ENCODE results near the gene CPLANE1. TPM values are rescaled to one million over a fixed set of nuclear protein-coding genes. Genes with fewer than 3 reads are reported as not detected.
A peak's percentile ranks its signal among the peaks of the same experiment; 100 is the strongest.

The CPLANE1 gene
- total and polyA plus RNA-seq, 2 donors (not counting 3 experiments of a cell fraction or from before 2014, with no cell fraction given), result 4.6 to 21.5 TPM

GRCh38 chr5:37248421-37248969 is 681 bp downstream of the CPLANE1 start:
- CTCF ChIA-PET, result interaction anchor here (1.0 to 1.2 kb wide), 2 partner anchors 15 to 42 kb away, joined by 3 to 4 read pairs; no protein-coding TSS in a partner anchor
- TF ChIP-seq POLR2A (IDR thresholded peaks at IDR 0.05; ENCODE audit: low read depth, low read length) (no peak), JUN (IDR thresholded peaks at IDR 0.05; ENCODE audit: borderline replicate concordance, insufficient read depth, insufficient read length, low read depth) (no peak), POLR2AphosphoS5 (IDR thresholded peaks at IDR 0.05; ENCODE audit: insufficient read depth, low read depth, low read length) (no peak), EZH2 (IDR thresholded peaks at IDR 0.05; ENCODE audit: borderline replicate concordance, low read depth, low read length, severe bottlenecking) (no peak), FOS (IDR thresholded peaks at IDR 0.05; ENCODE audit: borderline replicate concordance, insufficient read depth, low read length) (no peak), CTCF (IDR thresholded peaks at IDR 0.05; ENCODE audit: extremely low read depth in 1 of 2, insufficient read depth in 1 of 2, low read depth in 1 of 2, low read length in 2 of 2) (no peak), MAX (IDR thresholded peaks at IDR 0.05; ENCODE audit: insufficient read depth, insufficient read length) (no peak), MYC (IDR thresholded peaks at IDR 0.05; ENCODE audit: low read depth, low read length) (no peak), GATA2 (IDR thresholded peaks at IDR 0.05; ENCODE audit: insufficient read depth, insufficient read length, low read depth, low read length) (no peak)
- dilution Hi-C loops (cut with MboI; ENCODE audit: extremely low pct_ligation_motif_present, low sequenced_read_pairs), result no loop called here

More at GRCh38 chr5:37248421-37248969, 681 bp downstream of the CPLANE1 start:
- Histone ChIP-seq H3K4me3 (replicated peaks in 1 of 3; ENCODE audit: insufficient read depth in 1 of 3, low read depth in 1 of 3, low read length in 3 of 3) (peak overlapping the region; percentile 96 to 97 (median 96)), H3K27me3 (ENCODE audit: control insufficient read depth in 2 of 2, insufficient read depth in 2 of 2, low read length in 2 of 2) (no peaks in the 10 kb centered on the region), H3K27ac (ENCODE audit: insufficient read depth, low read depth, low read length) (peak overlapping the region; percentile 85), H4K20me1 (replicated peaks; ENCODE audit: control insufficient read depth, extremely low read depth, insufficient read depth, low read length) (no peaks in the 10 kb centered on the region), H3K9me1 (replicated peaks; ENCODE audit: control insufficient read depth, extremely low read depth, insufficient read depth, low read length) (no peaks in the 10 kb centered on the region), H2AFZ (ENCODE audit: low read depth, low read length) (peak overlapping the region; percentile 83), H3K79me2 (ENCODE audit: control insufficient read depth, insufficient read depth, low read length) (no peaks in the 10 kb centered on the region), H3K4me2 (ENCODE audit: insufficient read depth, low read length) (peak overlapping the region; percentile 97), H3K4me1 (ENCODE audit: control insufficient read depth, extremely low read depth, insufficient read depth, low read length) (peaks cover 6% of the 10 kb centered on the region), H3K36me3 (ENCODE audit: control insufficient read depth in 2 of 2, extremely low read depth in 1 of 2, insufficient read depth in 2 of 2, low read length in 2 of 2) (no peaks in the 10 kb centered on the region), H3K9ac (replicated peaks; ENCODE audit: extremely low read depth, insufficient read depth, low read length) (peak overlapping the region; percentile 93), H3K9me3 (replicated peaks; ENCODE audit: control insufficient read depth, insufficient read depth, low read length) (no peaks in the 10 kb centered on the region)
- FAIRE-seq (no peak), DNase-seq (ENCODE audit: low read depth, low spot score) (no peak)
- POLR2A ChIA-PET, result no interaction called here
- TSS peak; percentile 50 for BruUV-seq (replicated peaks)
- intact Hi-C loops (cut with micrococcal nuclease), result loop anchor here (5.0 kb wide), 3 partner anchors 124 to 506 kb away; partner anchors contain the start of genes NIPBL and NUP155
